Measurements from ENCODE around the gene ABCA1.

ABCA1 gene

GRCh38 chr9:104876587-104876986 is 51.4 kb downstream of the ABCA1 start:
- H3K4me3 ChIP-seq (ENCODE audit: low read length), result no peak overlapping the region
- TF ChIP-seq CTCF (conservative IDR thresholded peaks at IDR 0.05; ENCODE audit: low read depth, low read length), result no peak
- DNase-seq (ENCODE audit: low read depth), result no peak

- DNase-seq (ENCODE audit: low read depth), result no peak
- no peak overlapping the region for H3K4me3 ChIP-seq (ENCODE audit: low read length)
- no peak for TF ChIP-seq CTCF (conservative IDR thresholded peaks at IDR 0.05; ENCODE audit: low read depth, low read length)
Observed at GRCh38 chr9:104875897-104876296, 52.1 kb downstream of the ABCA1 start.

- no peak for DNase-seq (ENCODE audit: low read depth)
- TF ChIP-seq CTCF (conservative IDR thresholded peaks at IDR 0.05; ENCODE audit: low read depth, low read length), result no peak
- no peak overlapping the region for H3K4me3 ChIP-seq (ENCODE audit: low read length)
Observed at GRCh38 chr9:104875320-104875719, 52.6 kb downstream of the ABCA1 start.

- DNase-seq (ENCODE audit: low read depth), result no peak
- no peak overlapping the region for H3K4me3 ChIP-seq (ENCODE audit: low read length)
- TF ChIP-seq CTCF (conservative IDR thresholded peaks at IDR 0.05; ENCODE audit: low read depth, low read length), result no peak
Observed at GRCh38 chr9:104873489-104873850, 54.5 kb downstream of the ABCA1 start.

GRCh38 chr9:104872656-104873488 is 55.1 kb downstream of the ABCA1 start:
- no peak overlapping the region for H3K4me3 ChIP-seq (ENCODE audit: low read length)
- TF ChIP-seq CTCF (conservative IDR thresholded peaks at IDR 0.05; ENCODE audit: low read depth, low read length), result no peak

GRCh38 chr9:104871961-104872527 is 55.9 kb downstream of the ABCA1 start:
- DNase-seq (ENCODE audit: low read depth), result no peak
- no peak overlapping the region for H3K4me3 ChIP-seq (ENCODE audit: low read length)
- no peak for TF ChIP-seq CTCF (conservative IDR thresholded peaks at IDR 0.05; ENCODE audit: low read depth, low read length)

More at GRCh38 chr9:104872656-104873488, 55.1 kb downstream of the ABCA1 start:
- peak; percentile 65 for DNase-seq (ENCODE audit: low read depth)

GRCh38 chr9:104869811-104870210 is 58.1 kb downstream of the ABCA1 start:
- no peak for TF ChIP-seq CTCF (conservative IDR thresholded peaks at IDR 0.05; ENCODE audit: low read depth, low read length)
- no peak overlapping the region for H3K4me3 ChIP-seq (ENCODE audit: low read length)
- no peak for DNase-seq (ENCODE audit: low read depth)

Measured in retinal pigment epithelial cell (primary cell).